GM10248 (cell line): ENCODE results near the gene ABCB1.

Experiments
- CTCF ChIA-PET: fragments of 300-600 bp; sonication (Branson Sonifier 250); formaldehyde crosslinking; extraction: SDS; loops from one replicate; lab custom pipeline; 2021; ENCODE audit warnings: antibody characterized with exemption; lab: Yijun Ruan, JAX
- POLR2A ChIA-PET: fragments of 350-650 bp; sonication (Branson Sonifier 250); formaldehyde crosslinking; extraction: SDS; loops from one replicate; lab custom pipeline; 2020; ENCODE audit warnings: antibody characterized with exemption; lab: Yijun Ruan, JAX
- DNase-seq: peaks from one replicate; pipeline ENCODE4 v3.0.0; 2012; ENCODE audit errors: extremely low spot score
- TF ChIP-seq, protein P1 (sequence below): IDR thresholded peaks from 2 replicates; pipeline ENCODE4 v1.5.1; 2012; ENCODE audit warnings: mild to moderate bottlenecking, low read depth; ENCODE audit errors: extremely low read depth, missing control alignments, control extremely low read depth

Gene ABCB1

DNA sequence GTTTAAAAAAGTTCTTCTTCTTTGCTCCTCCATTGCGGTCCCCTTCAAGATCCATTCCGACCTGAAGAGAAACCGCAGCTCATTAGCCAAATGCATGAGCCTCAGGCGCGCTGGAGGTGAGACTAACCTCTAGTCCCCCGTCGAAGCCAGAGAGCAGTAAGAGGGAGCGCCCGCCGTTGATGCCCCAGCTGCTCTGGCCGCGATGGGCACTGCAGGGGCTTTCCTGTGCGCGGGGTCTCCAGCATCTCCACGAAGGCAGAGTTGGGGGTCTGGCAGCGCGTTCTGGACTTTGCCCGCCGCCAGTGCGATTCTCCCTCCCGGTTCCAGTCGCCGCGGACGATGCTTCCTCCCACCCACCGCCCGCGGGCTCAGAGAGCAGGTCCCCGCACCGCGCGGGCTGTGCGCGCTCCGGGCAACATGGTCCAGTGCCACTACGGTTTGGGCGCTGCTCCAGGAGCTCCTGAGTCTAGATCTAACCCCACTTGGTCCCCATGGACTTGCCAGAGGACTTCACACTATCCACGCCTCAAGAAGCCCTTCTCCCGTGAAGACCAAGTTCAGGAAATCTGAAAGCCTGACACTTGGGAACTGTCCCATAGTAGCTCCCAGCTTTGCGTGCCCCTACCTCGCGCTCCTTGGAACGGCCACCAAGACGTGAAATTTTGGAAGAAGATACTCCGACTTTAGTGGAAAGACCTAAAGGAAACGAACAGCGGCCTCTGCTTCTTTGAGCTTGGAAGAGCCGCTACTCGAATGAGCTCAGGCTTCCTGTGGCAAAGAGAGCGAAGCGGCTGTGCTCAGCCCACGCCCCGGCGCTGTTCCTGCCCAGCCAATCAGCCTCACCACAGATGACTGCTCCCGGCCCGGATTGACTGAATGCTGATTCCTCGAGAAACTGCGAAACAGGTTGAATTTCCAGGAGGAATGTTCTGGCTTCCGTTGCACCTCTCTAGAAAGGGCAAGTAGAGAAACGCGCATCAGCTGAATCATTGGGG lies at the start of gene ABCB1:
Gene ABCB1, minus strand, starts transcription at position 755 of the 995 bp plus-strand sequence. Its CDS starts 700 bp downstream, at position 55.
- TF ChIP-seq, protein P1, sequence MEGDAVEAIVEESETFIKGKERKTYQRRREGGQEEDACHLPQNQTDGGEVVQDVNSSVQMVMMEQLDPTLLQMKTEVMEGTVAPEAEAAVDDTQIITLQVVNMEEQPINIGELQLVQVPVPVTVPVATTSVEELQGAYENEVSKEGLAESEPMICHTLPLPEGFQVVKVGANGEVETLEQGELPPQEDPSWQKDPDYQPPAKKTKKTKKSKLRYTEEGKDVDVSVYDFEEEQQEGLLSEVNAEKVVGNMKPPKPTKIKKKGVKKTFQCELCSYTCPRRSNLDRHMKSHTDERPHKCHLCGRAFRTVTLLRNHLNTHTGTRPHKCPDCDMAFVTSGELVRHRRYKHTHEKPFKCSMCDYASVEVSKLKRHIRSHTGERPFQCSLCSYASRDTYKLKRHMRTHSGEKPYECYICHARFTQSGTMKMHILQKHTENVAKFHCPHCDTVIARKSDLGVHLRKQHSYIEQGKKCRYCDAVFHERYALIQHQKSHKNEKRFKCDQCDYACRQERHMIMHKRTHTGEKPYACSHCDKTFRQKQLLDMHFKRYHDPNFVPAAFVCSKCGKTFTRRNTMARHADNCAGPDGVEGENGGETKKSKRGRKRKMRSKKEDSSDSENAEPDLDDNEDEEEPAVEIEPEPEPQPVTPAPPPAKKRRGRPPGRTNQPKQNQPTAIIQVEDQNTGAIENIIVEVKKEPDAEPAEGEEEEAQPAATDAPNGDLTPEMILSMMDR: no peak
- CTCF ChIA-PET: interaction anchor here (0.8 to 2.5 kb wide), 12 partner anchors 9 to 286 kb away, joined by 3 to 11 read pairs (median 4); no protein-coding TSS in a partner anchor
- peak; percentile 64 for DNase-seq
- POLR2A ChIA-PET: interaction anchor here (0.6 kb wide), 1 partner anchor 326 kb away, joined by 3 read pairs; no protein-coding TSS in a partner anchor

DNA sequence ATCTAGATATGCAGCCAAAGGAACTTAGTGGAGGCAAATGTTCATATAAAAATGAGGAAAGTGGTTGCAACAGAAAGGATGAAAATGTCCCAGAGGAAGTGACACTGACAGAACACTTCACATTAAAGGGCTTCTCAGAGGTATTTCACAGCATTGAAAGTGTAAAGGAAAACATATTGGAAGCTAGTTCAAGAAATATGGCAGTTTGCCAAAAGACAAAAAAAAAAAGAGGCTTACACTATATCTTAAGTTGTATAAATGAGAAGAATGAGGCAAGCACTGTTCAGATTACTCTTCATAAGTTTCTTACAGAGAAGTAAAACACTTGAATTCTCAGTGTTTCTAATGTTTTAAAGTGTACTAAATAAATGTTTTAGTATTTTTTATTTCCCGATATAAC lies 47.6 kb upstream of the ABCB1 start:
- DNase-seq: no peak
- ChIA-PET CTCF (interaction anchor here (0.9 kb wide), 1 partner anchor 9 kb away, joined by 3 read pairs; no protein-coding TSS in a partner anchor), POLR2A (no interaction called here)
- TF ChIP-seq, protein P1: no peak

- CTCF ChIA-PET: interaction anchor here (0.9 to 1.4 kb wide), 3 partner anchors 10 to 25 kb away, joined by 3 to 4 read pairs (median 3); no protein-coding TSS in a partner anchor
- POLR2A ChIA-PET: no interaction called here
- no peak for DNase-seq
- TF ChIP-seq, protein P1: no peak
Observed at GRCh38 chr7:87645446-87645845, 44.8 kb upstream of the ABCB1 start.

- POLR2A ChIA-PET: no interaction called here
- TF ChIP-seq, protein P1: no peak
- CTCF ChIA-PET: interaction anchor here (0.8 kb wide), 1 partner anchor 10 kb away, joined by 3 read pairs; no protein-coding TSS in a partner anchor
- DNase-seq: no peak
Observed at GRCh38 chr7:87635921-87636320, 35.2 kb upstream of the ABCB1 start.

DNA sequence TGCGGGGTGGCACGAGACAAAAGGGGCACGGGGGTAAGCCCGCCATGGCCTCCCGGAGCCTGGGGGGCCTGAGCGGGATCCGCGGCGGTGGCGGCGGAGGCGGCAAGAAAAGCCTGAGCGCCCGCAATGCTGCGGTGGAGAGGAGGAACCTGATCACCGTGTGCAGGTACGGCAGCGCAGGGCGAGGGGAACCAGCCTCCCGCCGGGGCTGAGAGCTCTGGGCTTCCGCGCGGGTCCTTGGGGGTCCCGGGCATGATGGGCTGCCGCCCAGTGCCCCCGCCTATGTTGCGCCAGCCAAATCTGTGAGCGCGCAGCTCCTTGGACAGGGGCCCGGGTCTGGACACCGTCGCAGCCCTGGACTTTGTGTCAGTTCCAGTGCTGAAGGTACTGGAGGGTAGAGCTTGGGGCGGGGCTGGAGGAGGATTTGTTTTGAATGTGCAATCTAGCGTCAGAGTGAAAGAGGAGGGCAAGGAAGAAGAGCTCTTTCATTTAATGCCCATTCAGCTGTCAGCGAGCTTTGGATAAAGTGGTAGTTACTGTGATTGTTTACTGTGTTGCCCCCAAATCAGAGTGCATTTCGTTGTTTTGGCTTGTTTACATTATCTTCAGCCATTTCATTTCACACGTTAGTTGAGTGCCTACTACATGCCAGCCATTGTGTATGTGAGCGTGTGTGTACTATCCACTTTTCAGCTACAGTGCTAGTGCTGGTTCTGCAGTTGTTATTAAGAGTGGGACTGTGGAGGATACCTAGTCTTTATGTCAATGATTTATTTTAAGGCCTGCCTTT lies 28.3 kb upstream of the ABCB1 start:
- DNase-seq: peak; percentile 19
- TF ChIP-seq, protein P1: no peak
- POLR2A ChIA-PET: interaction anchor here (1.1 kb wide), 1 partner anchor 153 kb away, joined by 3 read pairs; the partner anchor contains the start of gene ABCB4
- CTCF ChIA-PET: interaction anchor here (1.2 kb wide), 1 partner anchor 13 kb away, joined by 4 read pairs; no protein-coding TSS in a partner anchor

DNA sequence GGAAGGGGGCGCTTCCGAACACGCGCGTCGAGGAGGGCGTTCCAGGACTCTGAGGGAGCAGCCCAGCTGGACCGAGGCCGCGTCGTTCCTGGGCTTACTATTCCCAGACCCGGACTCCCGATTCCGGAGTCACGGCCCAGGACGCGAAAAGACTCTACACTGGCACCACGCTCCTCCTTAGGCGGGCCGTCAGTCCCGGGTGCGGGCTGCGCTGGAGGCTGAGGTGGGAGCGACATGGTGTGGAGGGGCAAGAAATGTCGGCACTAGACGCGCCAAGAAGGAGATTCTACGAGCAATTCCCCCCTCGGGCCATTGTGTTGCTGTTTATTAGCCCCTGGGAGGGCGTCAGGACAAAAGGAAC lies 26.9 kb upstream of the ABCB1 start:
- TF ChIP-seq, protein P1: no peak
- CTCF ChIA-PET: interaction anchor here (1.2 kb wide), 1 partner anchor 29 kb away, joined by 3 read pairs; no protein-coding TSS in a partner anchor
- POLR2A ChIA-PET: no interaction called here
- no peak for DNase-seq
